ENCODE data around the gene GATAD2B. TPM values are rescaled to one million over a fixed set of nuclear protein-coding genes. Genes with fewer than 3 reads are reported as not detected.

Gene GATAD2B
- total and polyA plus RNA-seq, 2 of the 4 experiments (the other 2 are of a cell fraction) = 3.8 to 6.2 TPM

GRCh38 chr1:153852170-153852569 is 70.6 kb downstream of the GATAD2B start:
- H3K36me3 ChIP-seq (ENCODE audit: control insufficient read depth, insufficient read depth, low read length) = peaks cover 7% of the 10 kb centered on the region
- H3K9ac ChIP-seq (ENCODE audit: low read depth, low read length) = no peak overlapping the region
- H3K79me1 ChIP-seq (ENCODE audit: low read depth in 1 of 2, low read length in 2 of 2) = peaks cover 50 to 65% of the 10 kb centered on the region in 2 experiments
- dilution Hi-C loops (cut with HindIII; ENCODE audit: low sequenced_read_pairs, unreplicated experiment) (no loop called here), in situ Hi-C loops (cut with MboI; ENCODE audit: low sequenced_read_pairs) (no loop called here), intact Hi-C loops (cut with micrococcal nuclease) (no loop called here)
- H3K9me1 ChIP-seq (ENCODE audit: insufficient read depth, low read length) = peaks cover 13% of the 10 kb centered on the region
- H2BK20ac ChIP-seq (ENCODE audit: low read depth, low read length) = no peak overlapping the region
- no peaks in the 10 kb centered on the region for H3K27me3 ChIP-seq (ENCODE audit: control insufficient read depth, insufficient read depth, low read length)
- ChIA-PET POLR2A (ENCODE audit: unreplicated experiment) (no interaction called here), CTCF (no interaction called here)
- no CpG with 5 or more reads among the region's 5 CpGs for WGBS, 2 experiments (ENCODE audit: extremely low coverage in 2 of 2, insufficient read length in 1 of 2)
- H2BK5ac ChIP-seq (ENCODE audit: low read depth, low read length, poor library complexity, severe bottlenecking) = no peak overlapping the region
- BruUV-seq (replicated peaks) = no TSS peak
- no peak overlapping the region for H2AFZ ChIP-seq (replicated peaks; ENCODE audit: low read length, poor library complexity)
- H3K27ac ChIP-seq (ENCODE audit: insufficient read depth, low read length) = no peak overlapping the region
- no peak for ATAC-seq (ENCODE audit: low read depth)
- H3K4ac ChIP-seq (ENCODE audit: low read depth, low read length) = no peak overlapping the region
- no peak overlapping the region for H4K8ac ChIP-seq (ENCODE audit: low read depth in 2 of 2, low read length in 2 of 2)
- H2BK15ac ChIP-seq (ENCODE audit: low read depth, low read length) = no peak overlapping the region
- no peak overlapping the region for H3K4me2 ChIP-seq (ENCODE audit: low read depth, low read length)
- H3K14ac ChIP-seq (replicated peaks; ENCODE audit: low read depth, low read length) = no peak overlapping the region
- no peaks in the 10 kb centered on the region for H3K9me3 ChIP-seq (ENCODE audit: control insufficient read depth, insufficient read depth, low read length)
- no peak overlapping the region for H2AK9ac ChIP-seq (replicated peaks; ENCODE audit: low read depth, low read length, poor library complexity)
- DNase-seq = no peak
- H2BK120ac ChIP-seq (ENCODE audit: low read depth, low read length) = no peak overlapping the region
- peaks cover 11% of the 10 kb centered on the region for H4K20me1 ChIP-seq (ENCODE audit: insufficient read depth, low read length)
- no peak overlapping the region for H4K5ac ChIP-seq (ENCODE audit: low read depth, low read length)
- no peak overlapping the region for H3K18ac ChIP-seq (ENCODE audit: low read depth, low read length)
- H4K91ac ChIP-seq (ENCODE audit: insufficient read depth, low read depth, low read length) = no peak overlapping the region
- TF ChIP-seq, protein P1, sequence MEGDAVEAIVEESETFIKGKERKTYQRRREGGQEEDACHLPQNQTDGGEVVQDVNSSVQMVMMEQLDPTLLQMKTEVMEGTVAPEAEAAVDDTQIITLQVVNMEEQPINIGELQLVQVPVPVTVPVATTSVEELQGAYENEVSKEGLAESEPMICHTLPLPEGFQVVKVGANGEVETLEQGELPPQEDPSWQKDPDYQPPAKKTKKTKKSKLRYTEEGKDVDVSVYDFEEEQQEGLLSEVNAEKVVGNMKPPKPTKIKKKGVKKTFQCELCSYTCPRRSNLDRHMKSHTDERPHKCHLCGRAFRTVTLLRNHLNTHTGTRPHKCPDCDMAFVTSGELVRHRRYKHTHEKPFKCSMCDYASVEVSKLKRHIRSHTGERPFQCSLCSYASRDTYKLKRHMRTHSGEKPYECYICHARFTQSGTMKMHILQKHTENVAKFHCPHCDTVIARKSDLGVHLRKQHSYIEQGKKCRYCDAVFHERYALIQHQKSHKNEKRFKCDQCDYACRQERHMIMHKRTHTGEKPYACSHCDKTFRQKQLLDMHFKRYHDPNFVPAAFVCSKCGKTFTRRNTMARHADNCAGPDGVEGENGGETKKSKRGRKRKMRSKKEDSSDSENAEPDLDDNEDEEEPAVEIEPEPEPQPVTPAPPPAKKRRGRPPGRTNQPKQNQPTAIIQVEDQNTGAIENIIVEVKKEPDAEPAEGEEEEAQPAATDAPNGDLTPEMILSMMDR (conservative IDR thresholded peaks at IDR 0.05; ENCODE audit: low read depth, low read length) = no peak
- TF ChIP-seq RAD21 (IDR thresholded peaks at IDR 0.05; ENCODE audit: low read length) (no peak), MAZ (IDR thresholded peaks at IDR 0.05; ENCODE audit: borderline replicate concordance, low read depth, low read length) (no peak), NFE2L2 (IDR thresholded peaks at IDR 0.05; ENCODE audit: low read depth, low read length) (no peak), CHD1 (IDR thresholded peaks at IDR 0.05; ENCODE audit: low read depth, low read length) (no peak), CEBPB (IDR thresholded peaks at IDR 0.05; ENCODE audit: low read depth, low read length) (no peak), RCOR1 (IDR thresholded peaks at IDR 0.05; ENCODE audit: insufficient replicate concordance, low read length) (no peak), SMC3 (IDR thresholded peaks at IDR 0.05; ENCODE audit: low read depth, low read length) (no peak), POLR2A (IDR thresholded peaks at IDR 0.05; ENCODE audit: low read depth, low read length) (no peak), RFX5 (IDR thresholded peaks at IDR 0.05; ENCODE audit: low read depth, low read length) (no peak), FOS (IDR thresholded peaks at IDR 0.05; ENCODE audit: low read depth, low read length) (no peak), MAFK (IDR thresholded peaks at IDR 0.05; ENCODE audit: low read depth, low read length) (no peak), MXI1 (IDR thresholded peaks at IDR 0.05; ENCODE audit: borderline replicate concordance, low read depth, low read length) (no peak), BHLHE40 (IDR thresholded peaks at IDR 0.05; ENCODE audit: low read depth, low read length) (no peak), ELK1 (IDR thresholded peaks at IDR 0.05; ENCODE audit: borderline replicate concordance, low read depth, low read length) (no peak)
- TF ChIP-seq, protein P2, sequence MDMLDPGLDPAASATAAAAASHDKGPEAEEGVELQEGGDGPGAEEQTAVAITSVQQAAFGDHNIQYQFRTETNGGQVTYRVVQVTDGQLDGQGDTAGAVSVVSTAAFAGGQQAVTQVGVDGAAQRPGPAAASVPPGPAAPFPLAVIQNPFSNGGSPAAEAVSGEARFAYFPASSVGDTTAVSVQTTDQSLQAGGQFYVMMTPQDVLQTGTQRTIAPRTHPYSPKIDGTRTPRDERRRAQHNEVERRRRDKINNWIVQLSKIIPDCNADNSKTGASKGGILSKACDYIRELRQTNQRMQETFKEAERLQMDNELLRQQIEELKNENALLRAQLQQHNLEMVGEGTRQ (IDR thresholded peaks at IDR 0.05; ENCODE audit: low read depth, low read length) = no peak
- H3K23ac ChIP-seq (ENCODE audit: low read depth, low read length) = no peak overlapping the region
- no peak overlapping the region for H3K56ac ChIP-seq (ENCODE audit: extremely low read depth, insufficient read depth, low read length)
- H3K4me1 ChIP-seq (ENCODE audit: control insufficient read depth, insufficient read depth, low read length) = no peaks in the 10 kb centered on the region
- H3K4me3 ChIP-seq (ENCODE audit: insufficient read depth, low read depth, low read length) = no peak overlapping the region
- H2AK5ac ChIP-seq (ENCODE audit: low read depth, low read length) = no peak overlapping the region
